Measurements from ENCODE around the gene ZNF311. TPM values are rescaled to one million over a fixed set of nuclear protein-coding genes. Genes with fewer than 3 reads are reported as not detected.

Gene ZNF311
- total and polyA plus RNA-seq, 9 of the 15 experiments (the other 6 are each of a cell fraction or from before 2014, with no cell fraction given) = 5.1 to 10.0 (median 7.5) TPM

DNA sequence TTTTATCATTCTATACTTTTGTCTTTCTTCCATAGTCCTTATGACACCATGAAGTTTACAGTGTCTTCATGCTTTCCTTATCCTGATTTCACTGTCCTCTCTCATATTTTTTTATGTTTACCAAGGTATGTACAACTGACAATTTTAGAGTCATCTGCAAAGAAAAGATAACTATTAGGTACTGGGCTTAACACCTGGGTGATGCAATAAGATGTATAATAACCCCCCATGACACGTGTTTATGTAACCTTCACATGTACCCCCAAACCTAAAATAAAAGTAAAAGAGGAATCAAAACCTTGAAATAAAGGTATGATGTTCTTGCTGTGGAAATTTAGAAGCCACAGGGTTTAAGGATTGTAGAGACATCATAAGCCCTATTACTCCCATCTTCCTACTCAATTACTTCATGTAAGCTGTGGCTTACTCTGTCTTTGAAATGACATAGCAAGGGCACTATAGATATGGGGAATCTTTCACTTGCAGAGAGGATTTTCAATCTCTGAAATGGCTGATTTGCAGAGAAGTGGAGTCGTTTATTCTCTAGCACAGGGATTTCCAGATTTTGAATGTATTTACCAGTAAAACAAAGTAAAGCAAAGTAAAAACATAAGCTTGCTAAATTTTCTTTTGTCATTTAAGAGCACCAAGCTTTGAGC is 20.9 kb upstream of the ZNF311 start (continued):
- no peak for TF ChIP-seq HEY1 (CRISPR knock-in tag; IDR thresholded peaks at IDR 0.05; ENCODE audit: borderline replicate concordance)
- TF ChIP-seq, protein P1, sequence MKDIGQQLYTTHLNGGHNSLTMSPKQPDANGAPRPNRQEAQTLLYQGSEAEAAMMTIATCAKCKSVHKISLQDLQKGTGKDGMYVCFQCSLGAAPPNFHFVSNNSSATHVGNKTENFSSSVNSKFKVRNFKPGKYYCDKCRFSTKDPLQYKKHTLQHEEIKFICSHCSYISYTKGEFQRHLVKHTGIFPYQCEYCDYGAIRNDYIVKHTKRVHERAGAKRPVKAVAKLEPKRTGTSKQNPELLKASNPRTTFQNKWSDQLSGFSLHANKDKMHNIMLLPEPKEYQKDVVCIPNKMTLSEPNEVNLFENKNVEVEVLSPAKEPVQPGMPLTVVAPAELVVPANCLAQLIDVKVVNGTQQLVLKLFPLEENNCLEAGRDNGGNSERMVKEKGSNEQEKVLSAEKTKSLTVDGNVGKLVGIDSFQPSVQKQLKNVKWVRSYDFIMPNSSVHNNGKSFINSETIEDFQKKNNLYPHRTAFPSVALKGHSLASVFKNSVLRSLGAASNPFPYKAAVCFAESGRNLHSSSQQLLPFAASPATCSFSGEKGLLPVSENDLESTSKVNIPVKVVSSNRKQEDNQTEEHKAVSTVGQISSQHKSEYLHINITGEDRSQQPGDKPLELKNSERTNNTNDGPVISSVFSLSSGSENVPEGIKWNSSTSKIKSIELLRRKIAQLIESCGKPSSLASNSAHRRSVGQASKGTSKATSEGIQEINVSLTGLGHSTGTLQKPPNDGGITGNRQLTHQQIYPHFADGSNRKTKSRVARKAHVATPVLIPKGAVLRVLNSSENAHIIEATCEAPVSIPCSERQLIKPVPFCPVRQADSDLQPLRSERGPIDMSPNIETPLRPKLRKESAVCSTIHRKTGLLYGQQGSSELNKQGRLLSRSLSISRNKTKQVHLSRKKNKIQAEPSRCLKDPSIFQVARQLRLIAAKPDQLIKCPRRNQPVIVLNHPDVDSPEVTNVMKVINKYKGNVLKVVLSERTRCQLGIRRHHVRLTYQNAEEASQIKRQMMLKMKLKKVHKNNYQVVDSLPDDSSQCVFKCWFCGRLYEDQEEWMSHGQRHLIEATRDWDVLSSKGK (CRISPR knock-in tag; IDR thresholded peaks at IDR 0.05) = no peak
- TF ChIP-seq TCF3 (CRISPR knock-in tag; IDR thresholded peaks at IDR 0.05) = 0 out of 2 replicates have a peak, but pooled peaks have one; percentile 17
- TF ChIP-seq FOXP4 (CRISPR knock-in tag; IDR thresholded peaks at IDR 0.05; ENCODE audit: borderline replicate concordance) = no peak
- TF ChIP-seq ZNF592 (IDR thresholded peaks at IDR 0.05) = no peak
- TF ChIP-seq TARDBP (IDR thresholded peaks at IDR 0.05) = no peak
- TF ChIP-seq MTA3 (IDR thresholded peaks at IDR 0.05; ENCODE audit: borderline replicate concordance) = no peak
- TF ChIP-seq, protein P2, sequence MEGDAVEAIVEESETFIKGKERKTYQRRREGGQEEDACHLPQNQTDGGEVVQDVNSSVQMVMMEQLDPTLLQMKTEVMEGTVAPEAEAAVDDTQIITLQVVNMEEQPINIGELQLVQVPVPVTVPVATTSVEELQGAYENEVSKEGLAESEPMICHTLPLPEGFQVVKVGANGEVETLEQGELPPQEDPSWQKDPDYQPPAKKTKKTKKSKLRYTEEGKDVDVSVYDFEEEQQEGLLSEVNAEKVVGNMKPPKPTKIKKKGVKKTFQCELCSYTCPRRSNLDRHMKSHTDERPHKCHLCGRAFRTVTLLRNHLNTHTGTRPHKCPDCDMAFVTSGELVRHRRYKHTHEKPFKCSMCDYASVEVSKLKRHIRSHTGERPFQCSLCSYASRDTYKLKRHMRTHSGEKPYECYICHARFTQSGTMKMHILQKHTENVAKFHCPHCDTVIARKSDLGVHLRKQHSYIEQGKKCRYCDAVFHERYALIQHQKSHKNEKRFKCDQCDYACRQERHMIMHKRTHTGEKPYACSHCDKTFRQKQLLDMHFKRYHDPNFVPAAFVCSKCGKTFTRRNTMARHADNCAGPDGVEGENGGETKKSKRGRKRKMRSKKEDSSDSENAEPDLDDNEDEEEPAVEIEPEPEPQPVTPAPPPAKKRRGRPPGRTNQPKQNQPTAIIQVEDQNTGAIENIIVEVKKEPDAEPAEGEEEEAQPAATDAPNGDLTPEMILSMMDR (IDR thresholded peaks at IDR 0.05 in 2 of 3, conservative IDR thresholded peaks at IDR 0.05 in 1 of 3; ENCODE audit: insufficient read depth in 2 of 3, low read depth in 1 of 3, low read length in 3 of 3) = no peak
- no peak for TF ChIP-seq ZSCAN32 (CRISPR knock-in tag; IDR thresholded peaks at IDR 0.05)
- no peak for TF ChIP-seq HIVEP1 (CRISPR knock-in tag; IDR thresholded peaks at IDR 0.05)
- 0 out of 4 replicates have a peak, but pooled peaks of 1 of the 2 experiments have one; percentile 35 for TF ChIP-seq TRIM24 (IDR thresholded peaks at IDR 0.05)
